ENCODE data around the gene OR52B4.
"Not testable (repeated sequence)": the region's sequence is repeated elsewhere in the genome, so short reads cannot be mapped to it uniquely, and the experiment has no call there.

DNA sequence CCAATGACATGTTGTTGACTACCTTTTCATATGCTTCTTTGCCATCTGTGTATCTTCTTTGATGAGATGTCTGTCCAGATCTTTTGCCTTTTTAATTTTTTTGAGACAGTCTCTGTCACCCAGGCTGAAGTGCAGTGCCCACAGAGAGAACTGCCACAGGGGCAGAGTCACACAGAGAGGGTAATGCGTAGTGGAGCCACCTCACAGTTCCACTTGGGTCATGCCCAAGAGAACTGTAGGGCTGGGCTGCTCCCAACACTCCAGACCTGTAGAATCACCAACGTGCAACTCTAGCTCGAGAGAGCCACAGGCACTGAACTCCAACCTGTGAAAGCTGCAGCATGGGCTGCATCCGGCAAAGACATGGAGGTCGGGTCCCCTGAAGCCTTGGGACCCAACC lies 20.0 kb downstream of the OR52B4 start:
- TF ChIP-seq, protein P1, sequence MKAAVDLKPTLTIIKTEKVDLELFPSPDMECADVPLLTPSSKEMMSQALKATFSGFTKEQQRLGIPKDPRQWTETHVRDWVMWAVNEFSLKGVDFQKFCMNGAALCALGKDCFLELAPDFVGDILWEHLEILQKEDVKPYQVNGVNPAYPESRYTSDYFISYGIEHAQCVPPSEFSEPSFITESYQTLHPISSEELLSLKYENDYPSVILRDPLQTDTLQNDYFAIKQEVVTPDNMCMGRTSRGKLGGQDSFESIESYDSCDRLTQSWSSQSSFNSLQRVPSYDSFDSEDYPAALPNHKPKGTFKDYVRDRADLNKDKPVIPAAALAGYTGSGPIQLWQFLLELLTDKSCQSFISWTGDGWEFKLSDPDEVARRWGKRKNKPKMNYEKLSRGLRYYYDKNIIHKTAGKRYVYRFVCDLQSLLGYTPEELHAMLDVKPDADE (IDR thresholded peaks at IDR 0.05) = not testable (repeated sequence)
- TF ChIP-seq, protein P2, sequence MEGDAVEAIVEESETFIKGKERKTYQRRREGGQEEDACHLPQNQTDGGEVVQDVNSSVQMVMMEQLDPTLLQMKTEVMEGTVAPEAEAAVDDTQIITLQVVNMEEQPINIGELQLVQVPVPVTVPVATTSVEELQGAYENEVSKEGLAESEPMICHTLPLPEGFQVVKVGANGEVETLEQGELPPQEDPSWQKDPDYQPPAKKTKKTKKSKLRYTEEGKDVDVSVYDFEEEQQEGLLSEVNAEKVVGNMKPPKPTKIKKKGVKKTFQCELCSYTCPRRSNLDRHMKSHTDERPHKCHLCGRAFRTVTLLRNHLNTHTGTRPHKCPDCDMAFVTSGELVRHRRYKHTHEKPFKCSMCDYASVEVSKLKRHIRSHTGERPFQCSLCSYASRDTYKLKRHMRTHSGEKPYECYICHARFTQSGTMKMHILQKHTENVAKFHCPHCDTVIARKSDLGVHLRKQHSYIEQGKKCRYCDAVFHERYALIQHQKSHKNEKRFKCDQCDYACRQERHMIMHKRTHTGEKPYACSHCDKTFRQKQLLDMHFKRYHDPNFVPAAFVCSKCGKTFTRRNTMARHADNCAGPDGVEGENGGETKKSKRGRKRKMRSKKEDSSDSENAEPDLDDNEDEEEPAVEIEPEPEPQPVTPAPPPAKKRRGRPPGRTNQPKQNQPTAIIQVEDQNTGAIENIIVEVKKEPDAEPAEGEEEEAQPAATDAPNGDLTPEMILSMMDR (conservative IDR thresholded peaks at IDR 0.05; ENCODE audit: low read depth in 2 of 2) = not testable (repeated sequence)
- not testable (repeated sequence) for TF ChIP-seq CREB1 (CRISPR knock-in tag; IDR thresholded peaks at IDR 0.05; ENCODE audit: low read depth); JUNB (IDR thresholded peaks at IDR 0.05; ENCODE audit: unreplicated experiment); POLR2AphosphoS5 (IDR thresholded peaks at IDR 0.05; ENCODE audit: low read depth); EZH2 (IDR thresholded peaks at IDR 0.05; ENCODE audit: low read depth, unreplicated experiment); ZNF114 (CRISPR knock-in tag; IDR thresholded peaks at IDR 0.05); EZH2phosphoT487 (IDR thresholded peaks at IDR 0.05; ENCODE audit: unreplicated experiment)
- TF ChIP-seq, protein P3, sequence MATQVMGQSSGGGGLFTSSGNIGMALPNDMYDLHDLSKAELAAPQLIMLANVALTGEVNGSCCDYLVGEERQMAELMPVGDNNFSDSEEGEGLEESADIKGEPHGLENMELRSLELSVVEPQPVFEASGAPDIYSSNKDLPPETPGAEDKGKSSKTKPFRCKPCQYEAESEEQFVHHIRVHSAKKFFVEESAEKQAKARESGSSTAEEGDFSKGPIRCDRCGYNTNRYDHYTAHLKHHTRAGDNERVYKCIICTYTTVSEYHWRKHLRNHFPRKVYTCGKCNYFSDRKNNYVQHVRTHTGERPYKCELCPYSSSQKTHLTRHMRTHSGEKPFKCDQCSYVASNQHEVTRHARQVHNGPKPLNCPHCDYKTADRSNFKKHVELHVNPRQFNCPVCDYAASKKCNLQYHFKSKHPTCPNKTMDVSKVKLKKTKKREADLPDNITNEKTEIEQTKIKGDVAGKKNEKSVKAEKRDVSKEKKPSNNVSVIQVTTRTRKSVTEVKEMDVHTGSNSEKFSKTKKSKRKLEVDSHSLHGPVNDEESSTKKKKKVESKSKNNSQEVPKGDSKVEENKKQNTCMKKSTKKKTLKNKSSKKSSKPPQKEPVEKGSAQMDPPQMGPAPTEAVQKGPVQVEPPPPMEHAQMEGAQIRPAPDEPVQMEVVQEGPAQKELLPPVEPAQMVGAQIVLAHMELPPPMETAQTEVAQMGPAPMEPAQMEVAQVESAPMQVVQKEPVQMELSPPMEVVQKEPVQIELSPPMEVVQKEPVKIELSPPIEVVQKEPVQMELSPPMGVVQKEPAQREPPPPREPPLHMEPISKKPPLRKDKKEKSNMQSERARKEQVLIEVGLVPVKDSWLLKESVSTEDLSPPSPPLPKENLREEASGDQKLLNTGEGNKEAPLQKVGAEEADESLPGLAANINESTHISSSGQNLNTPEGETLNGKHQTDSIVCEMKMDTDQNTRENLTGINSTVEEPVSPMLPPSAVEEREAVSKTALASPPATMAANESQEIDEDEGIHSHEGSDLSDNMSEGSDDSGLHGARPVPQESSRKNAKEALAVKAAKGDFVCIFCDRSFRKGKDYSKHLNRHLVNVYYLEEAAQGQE (IDR thresholded peaks at IDR 0.05; ENCODE audit: unreplicated experiment) = not testable (repeated sequence)
